ENCODE data around the gene DES.
A peak's percentile ranks its signal among the peaks of the same experiment; 100 is the strongest.

DES gene

DNA sequence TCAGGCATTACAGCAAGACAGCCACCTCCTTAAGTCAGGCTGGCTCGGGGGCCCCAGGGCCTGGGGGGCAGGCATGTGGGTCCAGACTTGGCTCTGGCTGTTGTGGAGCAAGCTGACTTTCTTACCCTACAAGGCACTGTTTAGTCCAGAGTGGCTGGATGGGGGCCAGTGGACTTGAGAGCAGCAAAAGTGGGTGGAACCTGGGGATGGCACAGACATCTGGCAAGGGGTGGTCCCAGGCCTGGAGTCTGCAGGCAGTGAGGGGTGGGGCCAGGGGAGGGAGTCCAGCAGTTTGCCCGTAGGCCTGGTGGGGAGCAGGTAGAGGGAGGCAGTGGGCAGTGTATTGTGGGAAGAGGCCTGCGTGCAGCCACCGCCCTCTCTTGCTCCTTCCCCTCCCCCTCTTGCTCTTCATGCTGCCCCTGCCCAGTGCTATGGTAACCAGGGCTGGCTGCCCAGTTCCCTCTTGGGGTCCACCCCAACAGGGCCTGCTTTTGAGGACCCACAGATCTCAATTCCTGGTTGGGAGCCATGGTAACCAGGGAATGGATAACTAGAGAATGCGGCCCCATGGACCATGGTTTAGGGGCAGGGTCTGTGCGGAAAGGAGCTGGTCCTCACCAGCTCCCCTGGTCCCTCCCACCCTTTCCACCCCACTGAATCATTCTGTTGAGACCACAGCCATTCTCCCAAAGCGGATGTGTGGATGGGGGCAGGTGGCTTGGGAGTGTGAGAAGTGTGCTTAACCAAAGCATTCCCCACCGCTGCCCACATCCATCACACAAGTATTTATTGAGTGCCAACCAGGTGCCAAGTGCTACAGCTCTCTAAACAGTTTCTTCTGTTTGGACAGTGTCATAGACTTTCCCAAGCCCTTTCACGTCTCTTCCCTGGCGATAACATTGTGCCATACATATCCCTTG, 35.8 kb downstream of the DES start:
- no peak for DNase-seq (ENCODE audit: low read depth in 2 of 2)

DNA sequence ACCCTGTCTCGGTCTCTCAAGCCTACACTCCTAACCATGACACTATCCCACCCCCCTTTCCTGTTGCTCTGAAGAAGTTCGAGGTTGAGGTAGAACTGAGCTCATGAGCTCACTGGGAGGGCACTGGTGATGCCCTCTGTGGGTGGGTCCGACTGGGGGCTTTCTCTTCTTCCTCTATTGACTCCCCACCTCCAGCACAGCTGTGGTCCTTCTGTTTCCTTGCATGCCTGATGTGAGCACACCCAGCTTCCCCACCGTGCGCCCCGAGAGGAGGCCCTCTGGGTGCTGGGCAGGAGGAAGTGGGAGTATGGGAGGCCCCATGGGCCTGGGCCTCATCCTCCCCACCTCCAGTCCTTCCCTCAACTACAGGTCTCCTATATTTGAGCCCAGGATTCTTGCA, 37.4 kb downstream of the DES start:
- no peak for DNase-seq (ENCODE audit: low read depth in 2 of 2)

GRCh38 chr2:219457784-219458369, 39.7 kb downstream of the DES start:
- DNase-seq (ENCODE audit: low read depth in 2 of 2), result no peak

- DNase-seq (ENCODE audit: low read depth in 2 of 2), result no peak
Observed at GRCh38 chr2:219458996-219459395, 40.8 kb downstream of the DES start.

DNA sequence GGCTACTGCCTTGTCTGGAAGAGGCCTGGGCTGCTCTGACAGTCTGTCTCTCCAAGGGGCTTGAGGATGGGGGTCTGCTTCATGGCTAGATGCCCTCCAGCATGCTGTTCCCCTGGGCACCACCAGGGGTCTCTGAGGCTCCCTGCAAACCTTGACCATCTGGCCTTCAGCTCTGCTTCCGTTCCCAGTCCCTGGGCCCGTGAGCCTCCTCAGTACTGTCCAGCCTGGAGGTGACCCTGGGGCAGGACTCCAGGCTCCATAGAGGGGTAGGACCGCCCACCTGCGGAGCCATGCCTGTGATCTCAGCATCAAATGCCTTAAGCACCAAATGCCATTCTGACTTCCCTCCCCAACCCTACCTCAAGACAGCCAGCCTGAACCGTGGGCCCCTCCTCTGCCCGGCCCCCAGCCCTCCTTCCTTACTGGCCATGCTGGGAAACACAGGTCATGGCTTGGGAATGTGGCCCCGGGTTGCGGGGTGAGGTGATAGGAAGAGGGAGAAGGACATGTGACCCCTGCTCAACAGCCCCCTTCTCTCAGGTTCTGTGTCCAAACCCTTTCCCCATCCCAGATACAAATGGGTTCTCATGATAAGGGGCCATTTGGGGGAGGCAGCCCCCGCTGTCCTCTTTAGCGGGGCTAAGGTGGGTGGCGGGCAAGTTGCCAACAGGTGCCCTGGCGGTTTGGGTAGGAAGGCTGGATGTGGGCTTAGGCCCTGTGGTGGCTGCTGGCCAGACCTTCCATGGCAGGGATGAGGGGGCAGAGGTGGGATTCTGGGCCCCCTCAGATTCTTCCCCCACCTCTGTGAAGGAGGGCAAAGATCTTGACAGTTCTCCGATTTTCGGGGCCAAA, 41.5 kb downstream of the DES start:
- peak; percentile 21 to 41 for DNase-seq (ENCODE audit: low read depth in 2 of 2)

- DNase-seq (ENCODE audit: low read depth in 2 of 2), result no peak
Observed at GRCh38 chr2:219460424-219460926, 42.3 kb downstream of the DES start.

- DNase-seq (ENCODE audit: low read depth in 2 of 2), result no peak
Observed at GRCh38 chr2:219461047-219461514, 42.9 kb downstream of the DES start.

DNA sequence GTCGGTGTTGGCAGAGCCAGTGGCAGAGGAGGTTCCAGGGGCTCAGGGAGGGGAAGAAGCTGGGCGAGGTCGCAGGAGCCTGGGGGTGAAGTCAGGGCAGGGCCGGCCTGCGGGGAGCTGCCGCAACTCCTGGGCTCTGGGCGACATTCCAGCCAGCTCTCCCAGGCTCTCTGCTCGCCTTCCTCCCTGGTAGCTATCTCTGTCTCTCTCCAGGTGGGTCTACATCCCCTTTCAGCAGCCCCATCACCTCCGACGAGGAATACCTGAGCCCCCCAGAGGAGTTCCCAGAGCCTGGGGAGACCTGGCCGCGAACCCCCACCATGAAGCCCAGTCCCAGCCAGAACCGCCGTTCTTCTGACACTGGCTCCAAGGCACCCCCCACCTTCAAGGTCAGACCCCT, 43.5 kb downstream of the DES start:
- no peak for DNase-seq (ENCODE audit: low read depth in 2 of 2)

GRCh38 chr2:219462349-219462748, 44.2 kb downstream of the DES start:
- DNase-seq (ENCODE audit: low read depth in 2 of 2), result no peak

DNA sequence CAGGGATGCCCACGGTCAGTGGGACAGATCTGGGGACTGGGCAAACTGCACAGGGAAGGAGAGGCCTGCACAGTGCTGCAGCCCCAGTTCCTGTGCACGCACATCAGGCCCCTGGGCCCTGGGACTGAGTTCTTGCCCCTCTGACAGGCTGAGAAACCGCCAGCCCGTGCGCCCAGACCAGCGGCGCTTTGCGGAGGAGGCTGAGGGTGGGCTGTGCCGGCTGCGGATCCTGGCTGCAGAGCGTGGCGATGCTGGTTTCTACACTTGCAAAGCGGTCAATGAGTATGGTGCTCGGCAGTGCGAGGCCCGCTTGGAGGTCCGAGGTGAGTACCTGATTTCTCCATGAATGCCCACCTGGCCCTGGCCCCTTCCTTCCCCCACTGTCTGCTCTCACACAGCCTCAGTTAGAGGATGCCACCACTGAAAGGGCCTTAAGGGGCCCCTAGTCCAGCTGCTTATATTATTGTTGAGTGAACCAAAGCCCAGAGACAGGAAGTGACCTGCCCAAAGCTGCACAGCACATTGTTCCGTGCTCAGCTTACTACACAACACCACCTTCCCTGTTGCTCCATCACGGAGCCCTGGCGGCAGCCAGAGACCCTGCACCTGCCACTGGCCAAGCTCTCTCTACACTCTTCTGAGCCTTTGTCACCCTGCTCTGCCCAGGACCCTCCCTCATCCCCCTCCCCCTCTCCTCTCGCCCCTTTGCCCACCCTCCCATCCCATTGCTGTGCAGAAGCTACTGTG, 46.3 kb downstream of the DES start:
- DNase-seq (ENCODE audit: low read depth in 2 of 2), result no peak

GRCh38 chr2:219465659-219466561, 47.7 kb downstream of the DES start:
- DNase-seq (ENCODE audit: low read depth in 2 of 2), result no peak

DNA sequence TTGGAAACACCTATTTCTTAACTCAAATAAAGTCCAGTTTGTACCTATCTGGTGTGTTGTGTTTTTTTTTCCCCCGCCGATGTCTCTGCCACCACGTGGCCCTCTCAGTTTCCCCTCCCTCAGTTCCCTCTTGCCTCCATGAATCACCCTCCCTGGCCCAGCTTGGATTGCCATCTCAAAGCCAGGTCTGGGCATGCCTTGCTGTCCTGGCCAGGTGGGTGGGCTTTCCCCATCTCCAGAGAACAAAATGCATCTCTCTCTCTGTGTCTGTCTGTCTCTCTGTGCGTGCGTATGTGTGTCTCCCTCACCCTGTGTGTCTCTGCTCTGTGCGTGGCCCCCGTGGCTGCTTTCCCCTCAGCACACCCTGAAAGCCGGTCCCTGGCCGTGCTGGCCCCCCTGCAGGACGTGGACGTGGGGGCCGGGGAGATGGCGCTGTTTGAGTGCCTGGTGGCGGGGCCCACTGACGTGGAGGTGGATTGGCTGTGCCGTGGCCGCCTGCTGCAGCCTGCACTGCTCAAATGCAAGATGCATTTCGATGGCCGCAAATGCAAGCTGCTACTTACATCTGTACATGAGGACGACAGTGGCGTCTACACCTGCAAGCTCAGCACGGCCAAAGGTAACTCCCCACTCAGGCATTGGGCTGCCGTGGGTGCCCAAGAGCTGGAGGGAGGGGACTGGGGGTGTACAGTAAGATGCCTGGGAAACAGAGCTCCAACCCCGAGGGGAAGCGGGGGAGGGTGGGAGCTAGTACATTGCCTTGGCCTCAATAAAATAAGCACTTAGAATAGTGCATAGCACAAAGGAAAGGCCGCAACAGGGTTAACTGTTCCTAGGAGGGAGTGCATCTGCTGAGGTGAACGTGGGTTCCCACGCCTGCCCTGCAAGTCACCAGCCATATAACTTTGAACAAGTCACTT, 48.9 kb downstream of the DES start:
- DNase-seq (ENCODE audit: low read depth in 2 of 2), result no peak

- no peak for DNase-seq (ENCODE audit: low read depth in 2 of 2)
Observed at GRCh38 chr2:219467736-219468075, 49.5 kb downstream of the DES start.

DNA sequence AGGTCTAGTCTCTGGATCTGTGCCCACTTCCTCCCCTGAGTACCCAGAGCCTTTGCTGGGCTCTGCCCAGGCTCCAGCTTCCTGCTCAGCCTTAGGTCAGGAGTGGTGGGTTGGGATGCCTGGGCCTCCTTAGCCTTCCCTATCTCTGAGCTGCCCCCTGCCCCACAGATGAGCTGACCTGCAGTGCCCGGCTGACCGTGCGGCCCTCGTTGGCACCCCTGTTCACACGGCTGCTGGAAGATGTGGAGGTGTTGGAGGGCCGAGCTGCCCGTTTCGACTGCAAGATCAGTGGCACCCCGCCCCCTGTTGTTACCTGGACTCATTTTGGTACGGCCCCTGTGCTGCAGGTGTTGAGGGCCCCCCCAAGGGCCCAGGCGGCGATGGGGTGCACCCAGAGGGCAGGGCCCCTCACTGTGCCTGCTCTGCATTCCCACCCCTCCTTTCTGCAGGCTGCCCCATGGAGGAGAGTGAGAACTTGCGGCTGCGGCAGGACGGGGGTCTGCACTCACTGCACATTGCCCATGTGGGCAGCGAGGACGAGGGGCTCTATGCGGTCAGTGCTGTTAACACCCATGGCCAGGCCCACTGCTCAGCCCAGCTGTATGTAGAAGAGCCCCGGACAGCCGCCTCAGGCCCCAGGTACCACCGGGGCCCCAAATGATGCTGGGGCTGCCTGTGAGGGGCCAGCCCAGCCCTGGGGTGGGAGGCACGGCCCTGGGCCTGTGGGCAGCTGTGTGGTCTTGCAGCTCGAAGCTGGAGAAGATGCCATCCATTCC, 50.4 kb downstream of the DES start:
- no peak for DNase-seq (ENCODE audit: low read depth in 2 of 2)

DNA sequence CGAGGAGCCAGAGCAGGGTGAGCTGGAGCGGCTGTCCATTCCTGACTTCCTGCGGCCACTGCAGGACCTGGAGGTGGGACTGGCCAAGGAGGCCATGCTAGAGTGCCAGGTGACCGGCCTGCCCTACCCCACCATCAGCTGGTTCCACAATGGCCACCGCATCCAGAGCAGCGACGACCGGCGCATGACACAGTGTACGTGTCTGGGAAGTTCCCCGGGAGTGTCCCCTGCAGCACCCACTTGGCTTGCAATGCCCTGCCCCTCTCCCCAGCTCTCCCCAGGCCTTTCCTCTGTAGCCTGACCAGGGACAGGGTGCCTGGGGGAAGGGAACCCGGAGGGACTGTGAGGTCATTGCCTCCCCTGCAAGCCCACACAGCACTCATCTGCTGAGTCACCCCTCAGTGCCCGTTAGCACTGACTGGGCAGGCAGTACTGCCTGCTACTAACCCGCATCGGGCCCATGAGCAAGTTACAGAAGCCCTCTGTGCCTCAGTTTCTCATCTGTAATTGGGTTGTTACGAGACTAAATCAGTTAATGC, 51.1 kb downstream of the DES start:
- no peak for DNase-seq (ENCODE audit: low read depth in 2 of 2)

- no peak for DNase-seq (ENCODE audit: low read depth in 2 of 2)
Observed at GRCh38 chr2:219470429-219470828, 52.3 kb downstream of the DES start.

GRCh38 chr2:219471476-219472371, 53.5 kb downstream of the DES start:
- DNase-seq (ENCODE audit: low read depth in 2 of 2), result no peak
